GM12878 (cell line): ENCODE results near the gene OLA1. TPM values are rescaled to one million over a fixed set of nuclear protein-coding genes. Genes with fewer than 3 reads are reported as not detected.

ENCODE experiments used
- LARP7 ChIP-seq: fragments of 450-650 bp; IDR thresholded peaks from 2 replicates; pipeline ENCODE4 v1.6.1; 2017; ENCODE audit warnings: mild to moderate bottlenecking
- PAX8 ChIP-seq: fragments of 450-650 bp; IDR thresholded peaks from 2 replicates; pipeline ENCODE4 v1.6.1; 2017; ENCODE audit warnings: mild to moderate bottlenecking, moderate library complexity
- RB1 ChIP-seq: fragments of 450-650 bp; formaldehyde crosslinking; IDR thresholded peaks from 2 replicates; pipeline ENCODE4 v1.6.1; 2017; ENCODE audit warnings: mild to moderate bottlenecking, borderline replicate concordance
- polyA plus RNA-seq, 11 experiments: library from polyadenylated mRNA; depleted of rRNA in 4 of 11; unstranded in 6 of 11; stranded (reverse) in 5 of 11; fragments of >200 nt; fragmentation: Nextera tagmentation in 4 of 11; fragmentation: Illumina TruSeq in 1 of 11; extraction: Ambion mirVana in 4 of 11; extraction: Trizol in 1 of 11; gene quantifications; 1 replicate in 1 of 11; 2 replicates in 10 of 11; pipeline versions ENCODE4 v1.2.1 to v1.2.3, GENCODE V29; 2011 to 2016; ENCODE audit warnings: inconsistent platforms in 2 of 11, missing spikeins in 2 of 11, low read depth in 1 of 11
- total RNA-seq, 4 experiments: library from RNA; depleted of rRNA in 3 of 4; stranded (reverse); fragments of >200 nt in 3 of 4; fragmentation: Illumina TruSeq in 1 of 4; extraction: Trizol in 1 of 4; gene quantifications; 2 replicates each; pipeline versions ENCODE4 v1.2.1 to v1.2.3, GENCODE V29; 2013 to 2021
- TF ChIP-seq, protein P1 (sequence below): fragments of 450-650 bp; IDR thresholded peaks from 2 replicates; pipeline ENCODE4 v1.6.1; 2017; ENCODE audit warnings: low read depth, mild to moderate bottlenecking, moderate library complexity
- TF ChIP-seq, protein P2 (sequence below): IDR thresholded peaks from 2 replicates; pipeline ENCODE4 v1.6.1; 2012; ENCODE audit warnings: improper control_type of control experiment, low read depth, low read length; ENCODE audit not compliant: insufficient replicate concordance

OLA1 gene
- total and polyA plus RNA-seq, 10 of the 15 experiments (the other 5 are each of a cell fraction or from before 2014, with no cell fraction given), result 107 to 238 (median 142) TPM

DNA sequence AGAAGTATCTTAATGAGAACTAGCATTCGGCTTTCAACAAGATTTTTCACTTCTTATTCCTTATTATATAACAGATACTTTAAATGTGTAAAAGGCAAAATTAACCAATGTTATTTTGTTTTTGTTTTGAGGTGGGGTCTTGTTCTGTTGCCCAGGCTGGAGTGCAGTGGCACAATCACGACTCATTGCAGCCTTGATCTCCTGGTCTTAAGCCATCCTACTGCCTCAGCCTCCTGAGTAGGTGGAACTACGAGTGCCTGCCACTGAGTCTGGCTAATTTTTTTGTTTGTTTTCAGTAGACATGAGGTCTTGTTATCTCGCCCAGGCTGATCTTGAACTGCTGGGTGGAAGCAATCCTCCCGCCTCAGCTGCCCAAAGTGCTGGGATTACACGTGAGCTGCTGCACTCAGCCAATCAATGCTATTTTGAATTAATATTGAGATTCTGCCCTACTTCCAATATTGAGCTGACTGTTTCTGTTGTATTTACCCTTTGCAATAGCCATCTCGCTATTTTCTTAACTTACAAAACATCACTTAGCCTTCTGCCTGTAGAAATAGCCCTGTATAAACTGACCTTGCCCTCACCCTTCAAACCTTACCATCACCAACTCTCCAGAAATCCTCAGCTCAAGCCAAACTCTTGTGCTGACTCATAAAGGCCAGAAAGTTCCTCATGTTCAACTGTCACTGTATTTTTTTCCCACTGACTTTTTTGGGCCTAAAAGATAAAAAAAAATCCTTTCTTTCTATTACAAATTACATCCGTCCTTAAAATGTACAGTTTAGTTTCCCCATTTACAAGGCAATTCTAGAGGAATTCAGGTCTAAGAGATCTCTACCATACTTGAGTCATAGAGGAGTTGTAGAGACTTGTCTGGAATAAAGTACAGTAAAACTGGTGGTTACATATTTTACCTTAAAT is 94.3 kb downstream of the OLA1 start (continued):
- TF ChIP-seq, protein P1, sequence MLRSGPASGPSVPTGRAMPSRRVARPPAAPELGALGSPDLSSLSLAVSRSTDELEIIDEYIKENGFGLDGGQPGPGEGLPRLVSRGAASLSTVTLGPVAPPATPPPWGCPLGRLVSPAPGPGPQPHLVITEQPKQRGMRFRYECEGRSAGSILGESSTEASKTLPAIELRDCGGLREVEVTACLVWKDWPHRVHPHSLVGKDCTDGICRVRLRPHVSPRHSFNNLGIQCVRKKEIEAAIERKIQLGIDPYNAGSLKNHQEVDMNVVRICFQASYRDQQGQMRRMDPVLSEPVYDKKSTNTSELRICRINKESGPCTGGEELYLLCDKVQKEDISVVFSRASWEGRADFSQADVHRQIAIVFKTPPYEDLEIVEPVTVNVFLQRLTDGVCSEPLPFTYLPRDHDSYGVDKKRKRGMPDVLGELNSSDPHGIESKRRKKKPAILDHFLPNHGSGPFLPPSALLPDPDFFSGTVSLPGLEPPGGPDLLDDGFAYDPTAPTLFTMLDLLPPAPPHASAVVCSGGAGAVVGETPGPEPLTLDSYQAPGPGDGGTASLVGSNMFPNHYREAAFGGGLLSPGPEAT, result no peak
- TF ChIP-seq RB1 (no peak), LARP7 (no peak), PAX8 (no peak)
- TF ChIP-seq, protein P2, sequence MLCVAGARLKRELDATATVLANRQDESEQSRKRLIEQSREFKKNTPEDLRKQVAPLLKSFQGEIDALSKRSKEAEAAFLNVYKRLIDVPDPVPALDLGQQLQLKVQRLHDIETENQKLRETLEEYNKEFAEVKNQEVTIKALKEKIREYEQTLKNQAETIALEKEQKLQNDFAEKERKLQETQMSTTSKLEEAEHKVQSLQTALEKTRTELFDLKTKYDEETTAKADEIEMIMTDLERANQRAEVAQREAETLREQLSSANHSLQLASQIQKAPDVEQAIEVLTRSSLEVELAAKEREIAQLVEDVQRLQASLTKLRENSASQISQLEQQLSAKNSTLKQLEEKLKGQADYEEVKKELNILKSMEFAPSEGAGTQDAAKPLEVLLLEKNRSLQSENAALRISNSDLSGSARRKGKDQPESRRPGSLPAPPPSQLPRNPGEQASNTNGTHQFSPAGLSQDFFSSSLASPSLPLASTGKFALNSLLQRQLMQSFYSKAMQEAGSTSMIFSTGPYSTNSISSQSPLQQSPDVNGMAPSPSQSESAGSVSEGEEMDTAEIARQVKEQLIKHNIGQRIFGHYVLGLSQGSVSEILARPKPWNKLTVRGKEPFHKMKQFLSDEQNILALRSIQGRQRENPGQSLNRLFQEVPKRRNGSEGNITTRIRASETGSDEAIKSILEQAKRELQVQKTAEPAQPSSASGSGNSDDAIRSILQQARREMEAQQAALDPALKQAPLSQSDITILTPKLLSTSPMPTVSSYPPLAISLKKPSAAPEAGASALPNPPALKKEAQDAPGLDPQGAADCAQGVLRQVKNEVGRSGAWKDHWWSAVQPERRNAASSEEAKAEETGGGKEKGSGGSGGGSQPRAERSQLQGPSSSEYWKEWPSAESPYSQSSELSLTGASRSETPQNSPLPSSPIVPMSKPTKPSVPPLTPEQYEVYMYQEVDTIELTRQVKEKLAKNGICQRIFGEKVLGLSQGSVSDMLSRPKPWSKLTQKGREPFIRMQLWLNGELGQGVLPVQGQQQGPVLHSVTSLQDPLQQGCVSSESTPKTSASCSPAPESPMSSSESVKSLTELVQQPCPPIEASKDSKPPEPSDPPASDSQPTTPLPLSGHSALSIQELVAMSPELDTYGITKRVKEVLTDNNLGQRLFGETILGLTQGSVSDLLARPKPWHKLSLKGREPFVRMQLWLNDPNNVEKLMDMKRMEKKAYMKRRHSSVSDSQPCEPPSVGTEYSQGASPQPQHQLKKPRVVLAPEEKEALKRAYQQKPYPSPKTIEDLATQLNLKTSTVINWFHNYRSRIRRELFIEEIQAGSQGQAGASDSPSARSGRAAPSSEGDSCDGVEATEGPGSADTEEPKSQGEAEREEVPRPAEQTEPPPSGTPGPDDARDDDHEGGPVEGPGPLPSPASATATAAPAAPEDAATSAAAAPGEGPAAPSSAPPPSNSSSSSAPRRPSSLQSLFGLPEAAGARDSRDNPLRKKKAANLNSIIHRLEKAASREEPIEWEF, result no peak
